NCI-H345 treated with DMSO at 0.1 percent for 48 hours (cell line): ENCODE measurements around the gene UBL3.

Experiments used
- DNase-seq: peaks from one replicate; lab custom pipeline; 2025; ENCODE audit not compliant: unreplicated experiment; lab: John Stamatoyannopoulos, UW

Gene UBL3

DNA sequence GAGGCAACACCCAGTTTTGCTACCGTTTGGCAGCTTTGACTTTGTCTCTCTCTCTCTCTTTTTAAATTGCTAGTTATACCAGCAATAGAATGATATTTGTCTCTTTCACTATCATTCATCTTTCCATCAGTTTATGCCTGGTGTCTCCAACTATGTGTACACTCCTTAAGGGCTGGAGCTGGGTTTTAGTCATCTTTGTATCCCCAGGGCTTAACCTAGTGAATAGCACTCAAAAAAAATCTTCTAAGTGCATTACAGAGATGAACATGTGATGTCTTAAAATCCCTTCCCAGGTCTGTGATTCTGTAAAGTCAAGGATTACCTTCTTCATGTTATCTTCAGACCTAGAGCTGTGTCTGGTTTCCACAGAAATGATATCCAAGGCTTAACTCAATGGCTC, 7.8 kb upstream of the UBL3 start:
- DNase-seq, result no peak

- DNase-seq, result no peak
These were observed 6.7 kb upstream of the UBL3 start for GRCh38 chr13:29857085-29857484.

- DNase-seq, result no peak
These were observed 6.0 kb upstream of the UBL3 start for GRCh38 chr13:29856426-29856825.

GRCh38 chr13:29855784-29856183, 5.4 kb upstream of the UBL3 start:
- no peak for DNase-seq

- no peak for DNase-seq
These were observed 4.6 kb upstream of the UBL3 start for GRCh38 chr13:29855009-29855408.

DNA sequence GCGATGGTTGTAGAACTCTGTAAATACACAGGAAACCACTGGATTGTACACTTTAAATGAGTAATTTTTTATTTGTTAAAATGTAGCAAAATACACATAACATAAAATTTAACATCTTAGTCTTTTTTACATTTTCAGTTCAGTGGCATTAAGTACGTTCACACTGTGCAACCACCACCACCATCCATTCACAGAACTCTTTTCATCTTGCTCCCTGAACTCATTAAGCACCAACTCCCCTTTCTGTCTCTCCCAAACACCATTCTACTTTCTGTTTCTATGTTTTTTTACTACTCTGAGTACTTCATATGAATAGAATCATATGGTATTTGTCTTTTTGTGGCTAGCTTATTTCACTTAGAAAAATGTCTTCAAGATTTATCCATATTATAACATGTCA, 2.7 kb upstream of the UBL3 start:
- no peak for DNase-seq

DNA sequence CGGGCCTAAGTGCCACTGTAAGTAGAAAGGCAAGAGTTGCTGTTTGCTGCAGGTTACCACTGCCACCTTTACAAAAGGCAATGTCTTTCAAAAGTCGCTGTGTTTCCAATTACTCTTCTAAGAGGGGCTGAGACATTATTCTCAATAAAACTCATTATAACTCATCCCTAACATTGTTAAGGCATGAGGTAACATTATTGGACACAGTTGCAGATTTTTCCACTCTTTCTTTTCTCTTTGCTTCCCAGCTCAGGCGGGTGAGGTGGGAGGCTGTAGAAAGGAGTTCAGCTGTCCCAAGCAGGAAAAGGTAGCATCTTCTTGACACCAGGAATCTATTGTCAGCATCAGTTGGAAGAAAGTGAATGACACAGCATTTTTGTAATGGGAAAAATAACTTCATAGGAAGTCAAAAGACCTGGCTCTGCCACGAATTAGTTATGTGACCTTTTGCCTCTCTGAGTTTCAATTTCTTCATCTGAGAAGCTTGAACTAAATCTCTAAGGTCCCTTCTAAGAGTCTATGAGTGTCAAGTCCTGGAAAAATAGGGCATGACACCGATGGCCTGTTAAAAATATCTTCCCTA, 2.1 kb upstream of the UBL3 start:
- DNase-seq, result no peak

DNA sequence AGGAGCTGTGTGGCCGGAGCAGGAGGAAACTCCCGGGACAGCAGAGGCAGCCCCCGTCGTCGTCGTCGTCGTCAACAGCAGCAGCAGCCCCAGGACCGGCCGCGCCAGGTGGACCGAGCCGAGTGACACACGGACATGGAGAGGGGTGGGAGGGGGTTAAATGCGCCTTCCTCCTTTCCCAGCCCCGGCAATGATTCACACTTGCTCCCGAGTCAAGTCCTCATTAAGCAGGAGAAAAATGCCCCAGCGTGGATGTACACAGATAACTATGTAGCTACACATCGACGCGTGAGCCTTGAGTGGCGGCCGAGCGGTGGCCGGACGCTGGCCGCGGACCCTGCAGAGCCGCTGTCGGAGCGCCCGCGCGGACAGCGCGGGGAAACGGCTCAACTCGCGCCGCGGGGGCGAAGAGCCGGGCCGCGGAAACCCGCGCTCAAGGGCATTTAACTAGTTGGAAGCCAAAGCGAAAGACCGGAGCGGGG, 645 bp downstream of the UBL3 start:
- no peak for DNase-seq

DNA sequence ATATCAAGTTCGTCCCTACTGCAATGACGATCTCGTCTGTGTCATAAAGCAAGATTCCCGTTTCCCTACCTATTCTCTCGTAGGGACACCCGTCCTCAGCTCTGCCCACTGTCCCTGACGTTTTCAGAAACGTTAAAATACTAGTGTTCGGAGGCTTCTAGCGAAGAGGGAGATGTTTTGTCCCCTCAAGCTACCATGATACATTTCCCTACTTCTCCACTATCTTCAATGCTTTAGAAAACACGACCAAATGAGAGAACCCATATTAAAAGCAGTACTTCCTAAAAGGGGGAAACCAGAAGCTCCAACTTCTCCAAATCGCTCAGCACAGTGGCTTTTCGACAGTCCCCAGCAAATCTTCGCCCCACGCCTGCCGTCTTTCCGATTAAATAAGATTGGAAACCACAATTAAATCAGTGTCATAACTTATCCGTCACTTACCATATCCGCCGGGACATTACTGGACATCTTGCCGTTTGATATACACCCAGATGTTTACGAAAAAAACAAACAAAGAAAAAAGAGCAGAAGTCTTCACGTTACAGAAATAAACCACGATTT, 1.3 kb downstream of the UBL3 start:
- DNase-seq, result peak; percentile 23

- DNase-seq, result no peak
These were observed 2.9 kb downstream of the UBL3 start for GRCh38 chr13:29847501-29847983.

GRCh38 chr13:29846475-29847256, 3.8 kb downstream of the UBL3 start:
- DNase-seq, result no peak

DNA sequence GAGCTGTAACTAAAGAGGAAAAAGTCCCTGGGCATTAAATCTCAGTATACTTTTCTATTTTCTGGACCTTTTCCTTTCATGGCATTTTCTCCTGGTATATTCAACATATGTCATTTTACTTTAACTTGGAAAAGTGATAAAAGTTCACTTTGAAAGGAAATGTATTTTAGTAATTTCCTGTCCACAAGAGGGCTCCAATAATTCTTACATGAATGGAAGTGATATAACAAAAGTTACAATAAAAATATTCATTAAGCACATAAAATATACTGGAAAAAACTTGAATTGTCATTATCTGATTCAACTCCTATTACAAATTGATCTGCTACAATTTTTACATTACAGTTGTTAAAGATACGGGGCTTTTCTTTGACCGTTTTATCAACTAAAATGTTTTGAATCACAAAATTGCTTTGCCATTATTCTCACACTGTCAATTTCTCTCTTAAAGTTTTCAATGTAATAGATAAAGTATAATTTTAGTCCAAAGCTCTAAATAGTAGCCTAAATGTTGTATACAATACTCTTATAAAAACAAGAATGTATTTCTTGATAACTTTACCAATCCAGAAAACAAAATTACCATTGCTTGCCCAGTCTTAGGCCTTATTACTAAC, 4.9 kb downstream of the UBL3 start:
- no peak for DNase-seq

- no peak for DNase-seq
These were observed 6.0 kb downstream of the UBL3 start for GRCh38 chr13:29844441-29844840.

DNA sequence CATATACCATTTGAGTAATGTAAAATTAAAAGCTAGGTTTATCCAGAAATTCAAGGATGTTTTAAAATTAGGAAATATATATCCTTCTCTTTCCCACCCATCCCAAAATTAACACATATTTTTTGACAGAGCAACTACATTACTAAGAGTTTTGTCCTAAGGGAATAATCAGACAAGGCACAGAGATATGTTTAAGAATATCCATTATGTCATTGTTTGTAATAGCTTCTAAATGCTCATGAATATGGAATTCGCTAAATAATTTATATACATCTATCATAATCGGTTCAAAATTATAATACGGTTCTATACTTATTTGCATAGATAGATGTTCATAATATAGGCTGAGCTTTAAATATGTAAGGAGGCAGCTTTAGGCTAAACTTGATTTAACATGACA, 9.8 kb downstream of the UBL3 start:
- no peak for DNase-seq

DNA sequence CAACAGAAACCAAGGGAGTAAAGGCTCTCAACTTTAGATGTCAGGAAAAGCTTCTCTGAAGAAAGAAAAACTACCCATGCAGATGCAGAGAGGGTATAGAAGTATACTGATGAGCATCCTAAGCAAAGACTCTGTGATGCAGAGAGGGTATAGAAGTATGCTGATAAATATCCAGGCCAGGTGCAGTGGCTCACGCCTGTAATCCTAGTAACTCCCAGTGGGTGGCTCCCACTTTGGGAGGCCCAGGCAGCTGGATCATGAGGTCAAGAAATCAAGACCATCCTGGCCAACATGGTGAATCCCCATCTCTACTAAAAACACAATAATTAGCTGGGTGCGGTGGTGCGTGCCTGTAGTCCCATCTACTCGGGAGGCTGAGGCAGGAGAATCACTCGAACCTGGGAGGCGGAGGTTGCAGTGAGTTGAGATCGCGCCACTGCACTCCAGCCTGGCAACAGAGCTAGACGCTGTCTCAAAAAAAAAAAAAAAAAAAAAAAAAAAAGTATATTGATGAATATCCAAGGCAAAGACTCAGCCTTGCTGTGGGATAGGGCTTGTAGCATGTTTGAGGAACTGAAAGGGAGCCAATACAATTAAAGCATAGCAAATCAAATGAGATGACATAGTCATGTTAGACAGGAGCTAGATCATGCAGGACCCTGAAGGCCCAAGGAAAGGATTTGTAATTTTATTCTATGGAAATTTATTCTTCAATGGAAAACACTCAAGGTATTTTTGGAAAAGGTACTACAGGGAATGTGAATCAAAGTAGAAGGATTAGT, 14.9 kb downstream of the UBL3 start:
- DNase-seq, result no peak

DNA sequence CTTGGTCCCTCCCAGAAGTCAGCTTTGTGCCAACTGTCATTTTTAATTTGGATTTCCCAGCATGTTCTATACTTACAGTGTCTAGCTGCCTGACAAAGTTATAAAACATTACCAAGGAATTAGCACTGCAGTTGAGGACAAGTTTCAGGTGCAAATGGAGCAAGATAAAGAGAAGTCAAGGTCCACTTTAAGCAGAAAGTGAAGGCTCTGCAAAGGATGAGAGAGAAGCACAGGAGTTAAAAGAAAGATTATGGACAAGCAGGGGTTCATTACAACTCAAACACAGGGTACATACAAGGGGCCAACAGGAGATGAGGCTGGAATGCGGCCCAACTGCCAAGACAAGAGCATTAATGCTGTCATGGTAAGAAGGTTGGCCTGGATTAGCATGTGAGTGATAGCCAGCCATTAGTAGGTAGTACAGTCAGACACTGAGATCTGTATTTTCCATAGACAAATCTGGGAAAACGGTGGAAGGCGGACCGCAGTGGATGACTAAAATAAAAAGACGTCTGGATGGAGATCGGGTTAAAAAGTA, 17.6 kb downstream of the UBL3 start:
- DNase-seq, result no peak

GRCh38 chr13:29830000-29830399, 20.4 kb downstream of the UBL3 start:
- DNase-seq, result no peak

- DNase-seq, result no peak
These were observed 31.3 kb downstream of the UBL3 start for GRCh38 chr13:29819143-29819542.

- no peak for DNase-seq
These were observed 32.6 kb downstream of the UBL3 start for GRCh38 chr13:29817604-29818378.

DNA sequence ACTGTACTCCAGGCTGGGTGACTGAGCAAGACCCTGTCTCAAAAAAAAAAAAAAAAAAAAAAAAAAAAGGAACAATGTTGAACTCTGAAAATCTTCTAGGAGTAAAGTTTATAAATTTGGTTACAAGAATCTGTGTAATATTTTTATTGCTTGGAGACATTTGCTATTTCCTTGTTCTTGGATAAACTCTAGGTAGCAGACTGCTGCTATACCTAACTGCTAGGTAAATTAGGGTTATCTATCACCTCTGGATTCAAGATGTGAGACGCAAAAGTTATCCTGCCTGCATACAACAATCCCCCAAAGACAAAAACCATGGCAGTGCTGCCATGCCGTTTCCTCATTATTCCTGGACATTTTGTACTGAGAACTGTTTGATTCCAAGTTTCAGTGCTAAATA, 33.7 kb downstream of the UBL3 start:
- no peak for DNase-seq
